HL-60/S4 (cell line): ENCODE measurements around the gene NAT9.

Source experiments
- in situ Hi-C: fragments of 300-500 bp; cut with MboI; formaldehyde crosslinking; loops from 2 replicates; pipeline ENCODE4 v1.14.3; 2022; ENCODE audit warnings: low sequenced_read_pairs

The NAT9 gene, protein sequence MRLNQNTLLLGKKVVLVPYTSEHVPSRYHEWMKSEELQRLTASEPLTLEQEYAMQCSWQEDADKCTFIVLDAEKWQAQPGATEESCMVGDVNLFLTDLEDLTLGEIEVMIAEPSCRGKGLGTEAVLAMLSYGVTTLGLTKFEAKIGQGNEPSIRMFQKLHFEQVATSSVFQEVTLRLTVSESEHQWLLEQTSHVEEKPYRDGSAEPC

DNA sequence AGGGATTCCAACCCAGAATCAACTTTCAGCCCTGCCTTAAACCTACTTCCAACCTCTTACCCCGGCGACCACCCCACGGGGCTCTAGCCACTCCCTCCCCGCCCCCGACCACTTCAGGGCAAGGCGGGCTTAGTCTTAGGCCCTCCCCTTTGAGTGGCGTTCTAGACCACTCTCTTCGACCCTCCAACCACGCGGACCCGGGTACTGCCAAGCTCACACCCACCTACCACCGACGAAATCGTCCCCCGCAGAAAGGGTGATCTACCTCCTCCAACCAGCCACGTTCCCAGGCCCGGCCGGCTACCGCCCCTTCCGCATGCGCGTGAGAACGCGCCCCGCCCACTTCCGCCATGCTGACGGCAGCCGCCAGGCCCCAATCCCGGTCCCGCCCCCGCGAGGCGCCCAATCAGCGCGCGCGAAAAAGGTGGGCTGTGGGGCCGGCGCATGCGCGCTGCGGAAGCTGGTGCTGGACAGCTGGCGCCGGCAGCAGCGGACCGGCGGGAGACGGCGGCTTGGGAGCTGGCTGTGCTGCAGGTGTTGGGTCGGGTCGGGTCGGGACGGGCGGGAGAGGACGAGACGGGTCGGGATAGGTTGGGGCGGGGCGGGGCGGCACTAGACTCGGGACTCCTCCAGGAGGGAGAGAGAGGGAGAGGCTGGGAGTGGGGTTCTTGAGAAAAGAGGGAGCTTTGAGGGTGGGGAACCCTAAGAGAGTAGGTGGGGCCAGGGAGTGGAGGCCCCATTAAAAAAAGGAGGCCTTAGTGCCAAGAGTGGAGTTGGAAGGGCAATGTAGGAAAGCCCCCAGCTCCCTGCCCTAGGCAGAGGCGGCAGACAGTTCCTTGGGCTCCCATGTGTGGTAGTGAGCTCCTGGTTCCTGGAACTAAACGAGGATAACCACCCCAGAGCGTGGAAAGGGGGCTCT is at the start of gene NAT9:
Gene NAT9 (minus strand): TSS at position 302 of the 919 bp plus-strand sequence. CDS start 647 bp downstream, outside the sequence.
- in situ Hi-C loops: no loop called here

DNA sequence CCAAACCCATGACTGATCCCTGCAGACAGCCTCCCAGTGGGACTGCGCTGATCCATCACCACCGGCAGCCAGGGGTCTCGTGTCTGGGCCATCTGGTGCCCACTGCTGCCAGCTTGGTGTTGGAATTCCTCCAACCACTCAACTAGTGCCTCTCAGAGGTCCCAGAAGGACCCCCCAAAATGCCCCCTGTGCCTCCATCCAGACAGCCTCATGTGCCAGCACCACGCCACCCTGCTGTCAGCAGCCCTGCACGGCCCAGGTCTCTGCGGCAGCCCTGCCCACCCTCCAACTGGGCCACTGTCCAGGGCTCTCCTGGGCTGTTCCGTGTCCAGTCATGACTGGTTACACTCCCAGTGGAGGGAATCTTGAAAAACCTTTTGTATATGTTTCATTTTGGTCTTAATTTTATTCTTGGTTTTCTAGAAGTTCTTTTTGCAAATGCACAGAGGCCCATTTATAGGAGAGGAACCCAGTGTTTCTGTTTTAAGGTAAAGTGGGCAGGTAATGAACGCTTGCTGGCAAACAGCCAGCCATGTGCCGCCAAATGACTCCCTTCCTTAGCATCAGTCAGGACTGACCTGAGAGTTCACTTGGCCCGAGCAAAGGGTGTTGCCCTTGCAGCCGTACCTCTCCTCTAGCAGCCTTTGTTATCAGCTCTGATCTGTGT is 48.9 kb upstream of the NAT9 start:
- in situ Hi-C loops: no loop called here

DNA sequence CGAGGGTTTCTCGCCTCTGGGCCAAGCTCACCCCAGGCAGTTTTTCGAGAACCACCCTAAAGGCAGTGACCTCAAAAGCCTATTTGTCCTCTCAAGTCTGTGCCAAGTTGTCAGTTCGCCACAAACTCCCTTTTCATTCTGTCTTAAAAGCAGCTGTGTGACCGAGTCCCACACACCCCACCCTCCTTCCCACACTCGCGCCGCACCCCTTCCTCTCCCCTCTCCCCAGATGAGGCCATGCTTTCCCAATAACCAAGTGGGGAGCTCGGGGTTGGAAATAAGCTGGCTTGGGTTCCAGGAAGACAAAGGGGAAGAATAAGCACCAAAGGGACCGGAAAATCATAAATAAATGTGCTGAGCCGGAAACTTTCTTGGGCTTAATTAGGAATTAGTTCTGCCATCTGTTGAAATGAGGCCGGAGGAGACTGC is 46.8 kb upstream of the NAT9 start:
- in situ Hi-C loops: no loop called here

DNA sequence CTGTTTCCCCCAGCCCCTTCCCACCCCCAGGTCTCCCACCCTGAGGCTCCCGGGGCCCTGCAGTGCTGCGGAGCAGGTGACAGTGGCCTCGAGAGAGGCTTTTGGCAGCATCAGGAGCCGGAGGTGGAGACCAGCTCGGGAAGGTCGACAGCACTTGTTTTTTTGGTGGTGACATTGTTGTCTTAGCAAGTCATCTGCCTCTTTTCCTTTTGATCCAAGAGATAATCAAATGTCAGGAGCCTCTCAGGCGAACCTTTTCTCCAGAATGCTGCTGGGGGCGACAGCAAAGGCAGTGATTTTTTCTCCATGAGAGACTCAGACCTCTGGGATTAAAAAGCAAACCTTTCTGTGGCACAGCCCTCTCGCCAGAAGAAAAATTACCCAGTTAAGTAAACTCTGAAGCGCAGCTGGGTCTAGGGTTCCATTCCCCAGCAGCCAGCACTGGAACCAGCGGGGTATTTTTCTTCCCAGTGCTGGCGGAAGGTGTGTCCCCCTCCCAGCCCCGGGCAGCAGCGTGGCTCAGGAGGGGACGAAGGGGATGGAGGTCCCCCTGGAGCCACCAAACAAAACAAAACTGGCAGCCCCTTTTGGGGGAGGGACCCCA is 46.3 kb upstream of the NAT9 start:
- in situ Hi-C loops: no loop called here

DNA sequence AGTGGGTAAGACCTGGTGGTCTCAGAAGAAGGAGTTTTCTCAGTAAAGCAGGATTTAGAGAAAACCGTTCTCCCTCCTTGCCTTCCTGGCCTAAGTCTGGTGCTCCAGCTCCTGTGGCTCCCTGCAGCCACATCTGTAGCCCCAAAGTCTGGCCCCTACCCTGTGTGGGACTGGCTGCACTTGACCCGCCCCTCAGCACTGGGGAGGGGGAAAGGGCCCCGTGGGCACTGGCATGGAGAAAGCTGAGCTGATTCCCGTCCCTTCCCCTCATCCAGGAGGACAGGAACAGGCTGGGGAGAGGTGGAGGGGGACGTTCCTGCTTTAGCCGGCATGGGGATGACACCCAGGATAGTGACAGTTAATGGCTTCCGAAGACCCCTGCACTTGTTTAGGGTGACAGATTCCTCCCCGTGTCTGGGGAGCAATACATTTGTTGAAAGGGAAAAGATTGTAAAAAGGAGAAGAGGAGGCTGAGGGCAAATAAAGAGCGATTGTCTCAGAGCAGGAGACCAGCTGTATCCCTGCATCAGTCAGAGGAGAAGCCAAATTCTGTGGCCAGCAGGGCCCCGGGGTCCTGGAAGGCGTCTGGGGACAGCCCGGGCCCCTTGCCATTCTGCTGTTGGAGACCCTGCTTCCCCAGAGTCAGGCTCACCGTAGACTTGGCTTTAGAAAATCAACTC is 45.6 kb upstream of the NAT9 start:
- in situ Hi-C loops: no loop called here

DNA sequence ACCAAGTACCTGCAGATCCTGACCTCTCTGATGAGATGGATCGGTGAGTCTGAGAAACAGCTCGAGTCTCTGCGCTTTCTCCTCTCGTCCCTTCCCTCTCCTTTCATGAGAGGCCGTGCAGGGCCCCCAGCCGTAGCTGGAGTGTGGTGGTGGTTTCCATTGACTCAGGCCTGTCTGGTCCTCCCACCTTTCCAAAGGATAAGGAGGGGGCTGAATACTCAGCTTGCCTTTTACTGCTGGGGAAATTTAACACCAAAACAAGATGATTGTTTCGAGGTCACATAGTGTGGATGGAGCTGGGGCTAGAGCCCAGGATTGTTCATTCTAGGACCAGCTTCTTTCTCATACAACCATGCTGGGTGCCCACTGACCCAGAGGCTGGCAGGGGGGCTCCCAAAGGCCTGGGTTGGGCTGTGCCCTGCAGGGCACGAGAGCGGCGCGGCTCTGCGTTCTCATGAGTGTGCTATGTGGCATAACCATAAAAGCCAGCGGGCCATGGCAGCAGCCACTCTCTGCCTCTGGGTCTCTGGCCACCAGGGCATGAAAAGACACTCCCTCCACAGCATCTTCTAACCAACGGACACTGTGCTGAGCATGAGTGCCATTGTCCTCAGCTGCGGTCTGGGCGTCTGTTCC is 43.8 kb upstream of the NAT9 start:
- in situ Hi-C loops: no loop called here

DNA sequence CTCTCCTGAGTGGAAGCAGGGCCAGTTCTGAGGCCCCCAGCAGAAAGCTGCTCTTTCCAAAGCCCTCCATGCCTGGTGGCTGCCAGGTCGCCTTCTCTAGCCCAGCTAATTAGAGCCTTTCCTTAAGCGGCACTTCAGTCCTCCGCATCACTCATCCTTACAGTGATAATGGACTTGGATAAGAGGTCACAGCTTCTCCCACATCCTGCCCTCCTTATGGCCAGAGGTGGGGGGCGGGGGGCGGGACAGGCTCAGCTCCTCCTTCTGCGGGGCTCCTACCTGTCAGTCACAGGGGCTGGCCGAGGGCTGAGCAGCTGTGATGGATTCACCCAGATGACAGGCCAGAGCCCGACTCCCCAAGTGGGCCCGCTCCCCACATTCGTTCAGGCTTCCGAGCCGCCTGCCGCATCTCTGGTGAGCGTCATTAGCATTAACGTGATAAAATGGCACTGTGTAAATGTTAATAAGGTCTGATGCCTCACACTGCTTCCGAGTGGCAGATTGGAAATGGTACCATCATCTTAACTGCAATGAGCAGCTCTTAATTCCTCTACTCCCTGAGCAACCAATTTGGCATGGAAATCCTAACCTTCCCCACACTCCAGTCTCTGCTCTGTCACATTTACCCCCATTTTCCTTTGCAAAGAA is 42.3 kb upstream of the NAT9 start:
- in situ Hi-C loops: no loop called here

DNA sequence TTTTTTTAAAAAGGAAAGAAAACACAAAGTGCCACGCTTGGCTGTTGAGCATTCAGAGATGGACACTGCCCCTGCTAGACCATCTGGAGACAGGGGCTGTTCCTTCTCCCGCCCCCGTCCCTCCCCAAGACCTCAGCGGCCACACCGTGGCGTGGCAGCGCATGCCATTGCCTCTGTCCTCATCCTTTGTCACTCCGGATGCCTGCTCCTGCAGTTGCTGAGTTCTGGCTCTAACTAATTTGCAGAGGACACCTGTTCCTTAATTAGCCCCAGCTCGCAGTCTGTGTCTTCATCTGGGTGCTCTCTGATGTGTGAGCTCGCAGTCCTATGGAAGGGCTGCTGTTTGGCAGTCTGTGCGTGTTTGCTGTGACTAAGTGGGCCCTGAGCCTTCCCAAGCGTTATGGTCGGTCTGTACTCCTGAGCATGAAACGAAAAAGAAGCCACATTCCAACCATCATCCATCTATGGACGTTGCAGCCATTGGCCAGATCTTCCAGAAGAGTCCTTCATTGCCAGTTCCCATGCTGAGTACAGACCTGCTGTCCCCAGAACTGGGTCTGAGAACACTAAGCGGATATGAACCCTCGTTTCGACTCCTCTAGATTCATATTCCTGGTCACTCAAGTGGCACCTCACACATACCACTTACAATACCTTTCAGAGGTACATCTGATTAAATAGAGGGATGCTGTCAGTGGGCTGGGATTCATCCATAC is 40.9 kb upstream of the NAT9 start:
- in situ Hi-C loops: no loop called here

DNA sequence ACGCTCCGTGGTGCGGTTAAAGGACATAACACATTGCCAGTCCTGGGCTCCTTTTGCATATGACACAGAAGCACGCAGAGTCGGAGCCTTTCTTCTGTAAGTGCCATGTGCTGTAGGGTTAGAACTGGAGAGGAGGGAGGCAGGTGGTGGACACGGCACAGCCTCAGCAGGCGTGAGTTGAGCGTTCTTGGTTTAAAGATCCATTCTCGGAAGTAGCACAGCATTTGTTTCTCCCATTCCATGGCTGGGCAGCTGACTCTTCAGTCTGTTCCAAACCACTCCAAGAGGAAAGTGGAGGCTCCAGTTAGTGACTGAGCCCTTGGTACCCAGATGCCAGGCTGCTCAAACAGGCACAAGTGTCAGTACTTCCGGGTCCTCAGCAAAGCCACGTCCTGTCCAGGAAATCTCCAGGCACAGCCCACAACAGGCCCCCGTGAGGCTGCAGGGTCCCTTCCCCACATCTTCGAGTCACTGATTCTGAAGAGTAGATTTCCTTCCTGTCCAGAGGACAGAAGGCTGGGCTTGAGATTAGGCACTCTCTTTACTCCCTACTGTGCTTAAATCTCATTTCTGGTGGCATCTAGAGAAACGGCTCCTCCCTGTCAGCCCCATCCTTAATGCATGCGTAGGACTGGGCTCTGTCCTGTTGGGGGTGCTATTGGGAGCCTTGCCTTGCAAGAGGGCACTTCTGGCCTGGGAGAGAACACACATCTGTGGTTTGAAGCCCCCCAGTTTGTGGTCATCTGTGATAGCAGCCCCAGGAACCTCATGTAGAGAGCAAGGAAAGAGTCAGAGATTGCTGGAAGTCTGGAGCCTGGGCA is 39.6 kb upstream of the NAT9 start:
- in situ Hi-C loops: no loop called here

DNA sequence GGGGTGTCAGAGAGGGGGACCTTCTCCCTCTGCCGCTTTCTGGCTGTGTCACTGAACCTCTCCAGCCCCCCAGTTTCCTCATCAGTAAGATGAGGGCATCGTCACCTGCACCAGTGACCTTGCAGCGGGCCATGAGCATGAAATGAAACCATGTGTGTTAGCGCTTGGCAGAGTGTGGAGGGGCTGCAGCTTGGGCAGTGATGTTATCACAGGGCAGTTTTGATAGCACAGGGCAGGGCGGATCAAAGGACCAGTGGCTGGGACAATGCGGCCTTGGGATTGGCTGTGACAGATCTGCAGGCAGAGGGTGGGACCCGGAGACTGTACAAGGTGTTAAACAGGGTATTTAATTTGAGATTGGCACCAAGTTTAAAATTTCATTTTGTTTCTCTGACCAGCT is 38.9 kb upstream of the NAT9 start:
- in situ Hi-C loops: no loop called here

DNA sequence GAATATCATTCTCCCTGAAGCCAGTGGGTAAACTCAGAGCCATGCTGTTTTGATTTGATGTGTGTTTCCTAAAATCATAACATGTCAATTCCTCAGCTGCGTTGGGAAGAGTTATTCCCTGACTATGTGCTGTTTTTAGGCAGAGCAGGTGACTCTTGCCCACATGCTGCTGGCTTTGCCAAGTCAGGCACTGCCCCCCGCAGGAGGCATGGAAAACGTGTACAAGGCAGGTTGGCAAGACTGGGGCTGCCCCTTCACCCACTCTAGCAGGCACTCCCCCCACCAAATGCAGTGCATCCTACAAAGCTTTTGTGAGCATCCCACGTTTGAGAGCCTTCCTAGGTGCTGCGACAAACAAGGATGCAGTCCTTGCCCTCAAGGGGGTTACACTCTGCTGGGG is 38.3 kb upstream of the NAT9 start:
- in situ Hi-C loops: no loop called here

DNA sequence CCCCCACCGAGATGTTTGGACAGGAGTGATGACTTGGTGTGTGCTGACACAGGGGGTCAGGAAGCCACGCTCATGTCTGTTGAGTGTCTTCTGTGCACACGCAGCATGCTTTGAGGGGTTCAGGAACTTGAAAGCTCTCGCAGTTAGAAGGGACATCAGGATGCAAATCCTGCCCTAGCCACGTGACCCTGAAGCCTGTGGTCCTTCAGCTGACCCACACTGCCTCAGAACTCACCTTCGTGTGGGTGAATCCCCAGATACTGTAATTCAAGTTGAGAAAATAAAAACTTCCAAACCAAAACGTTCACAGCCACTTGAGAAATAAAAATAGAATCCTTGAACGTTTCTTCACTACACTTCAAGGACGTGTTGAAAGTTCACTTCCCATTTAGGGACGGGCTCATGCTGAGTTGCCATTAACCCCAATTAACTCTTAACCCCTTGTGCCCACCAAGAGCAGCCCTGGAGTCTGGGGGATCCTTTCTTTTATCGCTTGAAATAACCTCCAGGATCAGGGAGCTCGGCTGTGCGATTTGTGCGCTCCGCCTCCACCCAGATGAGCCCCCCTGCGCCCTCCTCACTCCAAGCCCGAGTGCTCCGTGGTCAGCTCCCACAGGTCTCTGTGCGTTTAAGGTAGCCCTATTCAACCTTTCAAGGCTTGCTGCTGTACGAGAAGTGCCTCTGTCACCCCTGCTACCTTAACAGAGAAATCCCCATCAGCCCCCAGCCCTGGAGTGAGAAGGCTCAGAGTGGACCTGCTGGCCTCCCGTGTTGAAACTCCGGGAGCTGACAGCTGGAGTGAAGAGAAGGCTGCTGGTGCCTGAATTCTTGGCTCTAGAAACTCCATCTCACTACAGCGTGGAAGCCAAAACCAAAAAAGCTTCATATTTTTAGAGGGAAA is 36.2 kb upstream of the NAT9 start:
- in situ Hi-C loops: no loop called here

DNA sequence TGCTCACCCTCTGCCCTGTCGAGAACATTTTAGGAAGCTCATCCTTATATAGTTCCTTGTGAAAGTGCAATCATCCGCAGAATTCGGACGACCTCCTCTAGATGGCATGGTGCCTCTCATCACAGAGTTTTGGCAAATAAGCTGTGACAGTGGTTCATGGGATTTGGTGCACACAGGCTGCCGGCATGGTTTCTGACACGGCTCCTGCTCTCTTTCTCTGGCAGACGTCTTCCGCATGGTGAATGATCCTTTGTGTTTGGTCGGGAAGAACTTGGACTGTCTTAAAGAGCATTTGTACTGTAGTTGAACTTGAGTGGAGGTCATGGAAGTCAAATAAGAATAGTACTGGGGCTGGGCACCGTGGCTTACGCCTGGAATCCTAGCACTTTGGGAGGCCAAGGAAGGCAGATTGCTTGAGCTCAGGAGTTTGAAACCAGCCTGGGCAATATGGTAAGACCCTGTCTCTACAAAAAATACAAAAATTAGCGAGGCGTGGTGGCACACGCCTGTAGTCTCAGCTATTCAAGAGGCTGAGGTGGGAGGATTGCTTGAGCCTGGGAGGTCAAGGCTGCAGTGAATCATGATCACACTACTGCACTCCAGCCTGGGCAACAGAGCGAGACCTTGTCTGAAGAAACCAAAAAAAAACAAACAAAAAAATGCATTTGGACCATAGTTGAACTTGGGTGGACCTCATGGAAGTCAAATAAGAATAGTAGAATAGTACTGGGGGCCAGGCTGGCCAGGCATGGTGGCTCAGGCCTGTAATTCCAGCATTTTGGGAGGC is 34.7 kb upstream of the NAT9 start:
- in situ Hi-C loops: no loop called here

DNA sequence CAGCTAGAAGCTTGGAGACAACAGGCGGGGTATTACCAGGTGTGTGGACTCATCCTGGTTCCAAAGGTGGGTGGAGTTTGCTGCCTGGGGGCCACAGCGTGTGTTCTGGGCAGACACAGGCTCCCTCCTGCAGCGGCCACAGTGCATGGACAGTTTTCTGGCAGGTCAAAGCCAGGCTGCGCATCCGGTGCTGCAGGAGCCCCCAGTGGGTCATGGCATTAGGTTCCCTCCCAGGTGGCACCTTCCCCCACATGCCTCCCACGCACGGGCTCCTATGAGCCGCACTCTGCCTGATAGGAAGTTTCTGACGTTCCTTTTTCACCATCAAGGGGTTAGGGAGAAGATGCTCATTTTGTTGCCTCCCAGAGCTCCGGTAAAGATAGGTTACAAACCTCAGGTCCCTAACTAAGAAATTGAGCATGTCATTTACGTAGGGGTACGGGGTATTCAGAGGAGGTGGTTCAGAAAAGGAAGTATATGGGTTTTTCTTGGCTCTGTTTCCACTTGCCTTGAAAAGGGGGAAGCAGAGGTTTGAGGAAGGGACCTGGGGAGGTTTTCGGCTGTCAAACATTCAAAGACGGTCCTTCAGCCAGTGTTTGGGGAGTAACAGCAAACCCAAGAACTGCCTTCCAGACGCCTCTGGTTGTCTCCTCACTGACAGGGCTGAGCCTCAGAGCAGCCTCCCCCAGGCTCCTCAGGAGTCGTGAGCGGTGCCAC is 32.7 kb upstream of the NAT9 start:
- in situ Hi-C loops: no loop called here

DNA sequence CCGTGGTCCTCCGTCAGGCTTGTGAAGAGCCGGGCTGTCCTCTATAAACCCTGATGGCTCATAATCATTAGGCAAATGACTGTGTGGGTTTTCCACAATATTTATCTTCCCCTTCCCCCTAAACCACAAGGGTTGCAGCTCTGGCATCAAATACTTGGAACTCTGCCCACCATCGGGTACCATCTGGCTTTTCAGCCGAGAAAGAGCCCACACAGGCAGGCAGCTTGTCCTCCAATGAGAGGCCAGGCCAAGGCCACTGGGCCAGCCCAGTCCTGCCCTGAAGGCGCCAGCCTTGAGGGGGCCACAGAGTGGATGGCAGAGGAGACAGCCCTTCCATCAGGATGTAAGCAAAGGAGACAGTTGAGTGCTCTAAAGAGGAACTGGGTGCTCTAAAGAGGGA is 31.8 kb upstream of the NAT9 start:
- in situ Hi-C loops: no loop called here

DNA sequence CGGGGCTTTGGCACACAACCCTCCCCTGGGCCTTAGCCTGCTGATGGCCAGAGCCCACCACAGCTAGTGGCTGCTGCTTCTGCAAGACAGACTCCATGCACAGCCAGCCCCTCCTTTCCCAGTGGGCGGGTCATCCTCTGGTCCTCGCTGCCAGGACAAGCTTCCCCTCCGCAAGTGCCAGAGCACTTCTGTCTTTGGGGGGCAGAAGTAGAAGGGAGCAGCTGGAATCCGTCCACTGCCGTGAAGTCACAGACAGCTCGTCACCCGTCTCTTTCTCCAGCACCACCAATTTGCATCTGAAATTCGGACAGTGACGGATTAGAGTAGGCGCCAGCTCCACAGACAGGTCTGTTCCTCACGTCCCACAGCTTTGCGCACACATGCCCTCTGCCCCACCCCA is 31.3 kb upstream of the NAT9 start:
- in situ Hi-C loops: no loop called here
